ENCODE results near the gene SDHAF2. TPM values are rescaled to one million over a fixed set of nuclear protein-coding genes. Genes with fewer than 3 reads are reported as not detected.

The SDHAF2 gene
- total RNA-seq, 2 experiments from 2014 or later: 47.3 to 47.5 TPM

DNA sequence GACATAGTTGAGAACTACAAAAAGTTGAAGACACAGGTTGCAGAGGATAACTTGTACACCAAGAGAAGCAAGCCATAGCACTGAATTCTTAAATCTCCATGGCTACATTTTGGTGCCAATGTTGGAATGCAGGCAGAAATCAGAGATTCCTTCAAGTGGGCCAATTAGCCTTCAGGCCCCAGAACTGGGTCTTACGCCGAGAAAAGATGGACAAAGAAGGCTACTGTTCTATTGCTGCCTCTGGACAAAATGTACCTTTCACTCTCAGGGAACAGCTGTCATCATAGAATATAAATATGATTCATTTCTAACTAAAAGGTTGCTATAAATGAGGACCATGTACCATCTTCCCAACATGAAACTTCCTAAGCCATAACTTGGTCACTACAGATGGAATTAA is 23.9 kb upstream of the SDHAF2 start:
- DNase-seq: no peak
- ChIA-PET CTCF (interaction anchor here (1.1 kb wide), 1 partner anchor 13 kb away, joined by 3 read pairs; the partner anchor contains the start of gene TMEM216), POLR2A (interaction anchor here (1.3 to 2.5 kb wide), 2 partner anchors 14 to 23 kb away, joined by 4 to 7 read pairs; partner anchors contain the start of genes CPSF7, SDHAF2 and TMEM216)
- Mint-ChIP-seq H3K4me1 (peaks cover 2% of the 10 kb centered on the region), H3K27me3 (no peaks in the 10 kb centered on the region), H3K36me3 (ENCODE audit: low read depth) (peaks cover 71% of the 10 kb centered on the region), H3K4me3 (no peak overlapping the region), H3K27ac (no peak overlapping the region), H3K9me3 (no peaks in the 10 kb centered on the region)

DNA sequence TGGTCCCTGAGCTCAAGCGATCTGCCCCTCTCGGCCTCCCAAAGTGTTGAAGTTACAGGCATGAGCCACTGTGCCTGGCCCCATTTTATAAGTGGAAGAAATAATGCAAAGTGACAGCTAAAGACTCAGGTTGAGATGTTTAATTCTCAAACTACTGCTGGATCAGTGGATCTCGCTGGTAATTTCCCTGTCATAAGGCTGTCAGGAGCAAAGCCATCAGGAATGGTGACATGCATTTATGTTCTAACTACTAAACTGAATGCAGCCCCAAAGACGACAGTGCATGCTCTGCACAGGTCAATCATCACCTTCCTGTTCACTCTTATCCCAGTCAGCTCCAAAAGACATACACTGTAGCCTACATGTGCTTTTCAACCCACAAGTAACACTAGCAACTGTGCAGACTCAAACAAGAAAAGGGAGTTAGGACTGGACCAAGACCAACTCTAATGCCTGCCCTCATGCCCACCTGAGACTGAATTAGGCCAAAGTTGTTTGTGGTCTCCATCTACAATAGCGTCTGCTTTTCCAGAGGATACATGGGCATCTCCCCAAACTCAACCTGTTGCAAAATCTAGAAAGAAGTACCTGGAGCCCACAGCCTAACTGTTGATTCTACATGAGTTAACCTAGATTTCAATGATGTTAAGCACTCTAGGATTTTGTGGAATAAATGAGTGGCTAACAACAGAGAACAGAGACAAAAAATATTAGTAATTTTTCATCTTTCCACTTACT is 22.8 kb upstream of the SDHAF2 start:
- no peak overlapping the region for H3K4me3 Mint-ChIP-seq
- H3K36me3 Mint-ChIP-seq (ENCODE audit: low read depth): peaks cover 75% of the 10 kb centered on the region
- no peak for DNase-seq
- ChIA-PET CTCF (interaction anchor here (1.1 kb wide), 1 partner anchor 14 kb away, joined by 3 read pairs; the partner anchor contains the start of gene TMEM216), POLR2A (interaction anchor here (1.3 to 2.5 kb wide), 4 partner anchors 11 to 23 kb away, joined by 3 to 7 read pairs (median 5); partner anchors contain the start of genes CPSF7, SDHAF2 and TMEM216)
- H3K27ac Mint-ChIP-seq: no peak overlapping the region
- H3K27me3 Mint-ChIP-seq: no peaks in the 10 kb centered on the region
- H3K4me1 Mint-ChIP-seq: peaks cover 2% of the 10 kb centered on the region
- no peaks in the 10 kb centered on the region for H3K9me3 Mint-ChIP-seq

DNA sequence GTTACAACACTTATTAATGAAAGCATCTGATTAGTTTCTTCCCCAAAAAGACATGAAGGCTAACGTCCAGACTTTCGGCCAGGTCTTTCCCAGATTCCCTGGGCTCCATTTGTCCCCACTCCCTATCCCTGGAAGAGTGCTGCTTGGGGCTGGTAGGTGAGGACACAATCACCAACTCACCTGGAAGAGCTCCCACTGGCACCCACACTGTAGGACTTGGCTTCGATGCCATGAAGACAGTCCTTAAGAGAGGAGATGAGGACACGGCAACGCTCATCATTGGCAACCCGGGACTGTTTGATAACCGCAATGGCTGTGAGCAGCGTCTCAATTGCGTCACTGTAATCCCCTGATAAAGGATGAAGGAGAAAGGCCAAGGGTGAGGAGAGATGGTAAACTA is 18.3 kb upstream of the SDHAF2 start:
- H3K4me1 Mint-ChIP-seq: peaks cover 28% of the 10 kb centered on the region
- H3K4me3 Mint-ChIP-seq: no peak overlapping the region
- H3K27me3 Mint-ChIP-seq: no peaks in the 10 kb centered on the region
- ChIA-PET POLR2A (interaction anchor here (1.2 to 1.9 kb wide), 4 partner anchors 10 to 51 kb away, joined by 3 to 5 read pairs (median 4); no protein-coding TSS in a partner anchor), CTCF (no interaction called here)
- H3K36me3 Mint-ChIP-seq (ENCODE audit: low read depth): peaks cover 76% of the 10 kb centered on the region
- DNase-seq: no peak
- H3K27ac Mint-ChIP-seq: no peak overlapping the region
- no peaks in the 10 kb centered on the region for H3K9me3 Mint-ChIP-seq

DNA sequence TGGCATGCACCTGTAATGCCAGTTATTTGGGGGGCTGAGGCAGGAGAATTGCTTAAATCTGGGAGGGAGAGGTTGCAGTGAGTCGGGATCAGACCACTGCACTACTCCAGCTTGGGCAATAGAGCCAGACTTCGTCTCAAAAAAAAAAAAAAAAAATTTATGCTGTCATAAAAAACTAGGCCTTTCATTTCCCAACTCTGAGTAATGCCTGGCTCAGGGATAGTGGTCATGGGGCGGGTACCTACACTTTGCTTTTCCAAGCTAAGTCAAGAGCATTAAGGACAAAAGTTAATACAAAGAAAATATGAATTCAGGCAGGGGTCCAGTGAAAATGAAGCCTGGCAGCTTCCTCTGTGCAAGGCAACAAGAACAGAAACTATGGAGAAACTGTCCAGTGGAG is 16.4 kb upstream of the SDHAF2 start:
- no peak overlapping the region for H3K4me3 Mint-ChIP-seq
- H3K27me3 Mint-ChIP-seq: no peaks in the 10 kb centered on the region
- no peaks in the 10 kb centered on the region for H3K9me3 Mint-ChIP-seq
- DNase-seq: no peak
- H3K4me1 Mint-ChIP-seq: peaks cover 43% of the 10 kb centered on the region
- CTCF ChIA-PET: no interaction called here
- peaks cover 79% of the 10 kb centered on the region for H3K36me3 Mint-ChIP-seq (ENCODE audit: low read depth)
- POLR2A ChIA-PET: interaction anchor here (0.8 to 1.6 kb wide), 3 partner anchors 15 to 52 kb away, joined by 3 to 4 read pairs (median 4); partner anchors contain the start of gene TMEM216
- peak overlapping the region; percentile 60 for H3K27ac Mint-ChIP-seq

DNA sequence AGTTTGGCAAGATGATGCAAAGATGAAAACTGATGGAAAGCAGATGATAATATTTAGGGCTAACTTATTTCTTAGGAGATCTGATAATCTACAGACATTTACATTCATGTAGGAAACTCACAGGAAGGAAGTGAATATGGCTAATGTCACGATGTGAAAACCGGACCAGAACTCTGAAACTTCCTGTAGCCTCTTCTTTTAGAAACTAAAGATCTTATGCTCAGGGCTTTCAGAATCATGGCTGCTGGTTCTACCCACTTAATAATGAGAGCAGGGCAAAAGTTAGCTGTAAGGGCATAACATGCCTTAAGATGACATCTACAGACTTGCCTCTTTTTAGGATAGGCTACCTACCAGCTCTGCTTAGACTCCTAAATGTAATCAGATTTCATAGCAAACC is 15.4 kb upstream of the SDHAF2 start:
- H3K4me1 Mint-ChIP-seq: peaks cover 48% of the 10 kb centered on the region
- CTCF ChIA-PET: no interaction called here
- no peaks in the 10 kb centered on the region for H3K27me3 Mint-ChIP-seq
- no peak overlapping the region for H3K4me3 Mint-ChIP-seq
- POLR2A ChIA-PET: no interaction called here
- H3K36me3 Mint-ChIP-seq (ENCODE audit: low read depth): peaks cover 86% of the 10 kb centered on the region
- no peaks in the 10 kb centered on the region for H3K9me3 Mint-ChIP-seq
- no peak for DNase-seq
- H3K27ac Mint-ChIP-seq: peak overlapping the region; percentile 82

DNA sequence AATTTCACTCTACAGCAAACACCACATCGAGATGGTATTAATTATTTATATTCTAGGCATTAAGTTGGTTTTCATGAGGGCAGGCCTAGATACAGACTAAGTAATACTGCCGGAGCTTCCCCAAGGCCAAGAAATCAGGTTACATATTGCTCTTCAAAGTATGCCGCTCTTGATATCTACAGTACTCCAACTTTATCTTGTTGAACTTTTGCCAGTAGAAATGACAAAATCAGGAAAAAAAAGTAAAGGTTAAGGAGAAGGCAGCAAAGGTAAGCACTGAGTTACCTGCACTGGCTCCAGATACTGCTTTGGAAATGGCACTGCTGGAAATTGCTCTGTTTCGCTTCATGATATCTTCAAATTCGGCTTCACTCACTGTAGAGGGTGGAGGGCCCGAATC is 14.5 kb upstream of the SDHAF2 start:
- DNase-seq: no peak
- no peak overlapping the region for H3K4me3 Mint-ChIP-seq
- peak overlapping the region; percentile 48 for H3K27ac Mint-ChIP-seq
- POLR2A ChIA-PET: no interaction called here
- H3K27me3 Mint-ChIP-seq: no peaks in the 10 kb centered on the region
- peaks cover 91% of the 10 kb centered on the region for H3K36me3 Mint-ChIP-seq (ENCODE audit: low read depth)
- H3K9me3 Mint-ChIP-seq: no peaks in the 10 kb centered on the region
- CTCF ChIA-PET: no interaction called here
- H3K4me1 Mint-ChIP-seq: peaks cover 52% of the 10 kb centered on the region

DNA sequence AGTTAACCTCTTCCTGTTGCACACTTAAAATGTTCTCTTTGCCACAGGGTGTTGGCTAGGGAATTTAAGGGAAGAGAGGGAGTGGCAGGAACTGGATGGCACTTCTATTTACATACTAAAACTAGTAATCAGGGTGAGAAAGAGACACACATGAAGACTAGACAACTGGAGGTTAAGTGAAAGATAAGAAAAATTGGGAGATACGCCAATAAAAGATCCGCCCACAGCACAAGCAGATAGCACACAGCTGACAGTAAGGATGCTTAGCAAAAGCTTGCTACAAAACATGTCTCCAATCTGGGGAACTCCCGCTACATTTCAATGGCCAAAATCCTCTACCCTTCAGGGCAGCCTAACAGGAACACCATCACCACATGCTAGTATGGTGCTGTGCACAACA is 13.0 kb upstream of the SDHAF2 start:
- no peaks in the 10 kb centered on the region for H3K9me3 Mint-ChIP-seq
- H3K36me3 Mint-ChIP-seq (ENCODE audit: low read depth): peaks cover 94% of the 10 kb centered on the region
- H3K27ac Mint-ChIP-seq: peak overlapping the region; percentile 44
- H3K27me3 Mint-ChIP-seq: no peaks in the 10 kb centered on the region
- no peak for DNase-seq
- peaks cover 60% of the 10 kb centered on the region for H3K4me1 Mint-ChIP-seq
- no peak overlapping the region for H3K4me3 Mint-ChIP-seq
- CTCF ChIA-PET: interaction anchor here (0.7 to 1.2 kb wide), 3 partner anchors 30 to 94 kb away, joined by 3 to 5 read pairs (median 3); no protein-coding TSS in a partner anchor
- POLR2A ChIA-PET: no interaction called here

DNA sequence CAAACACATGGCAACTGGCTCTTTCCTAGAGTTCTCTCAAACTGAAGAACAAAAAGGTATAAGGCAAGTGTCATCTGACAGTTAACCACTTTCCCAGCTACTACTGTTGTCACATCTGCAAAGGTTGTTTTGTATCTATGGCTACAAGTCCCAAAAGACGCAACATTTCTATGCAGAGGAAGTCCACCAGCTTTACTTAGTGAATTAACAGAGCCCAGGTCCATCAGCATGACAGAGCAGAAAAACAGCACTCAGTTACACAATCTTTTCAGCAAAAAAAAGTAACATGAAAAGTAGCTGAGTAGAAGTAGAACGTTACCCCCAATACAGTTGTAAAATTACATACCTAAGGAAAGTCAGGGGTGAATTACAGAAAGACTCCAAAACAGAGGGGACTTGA is 12.3 kb upstream of the SDHAF2 start:
- Mint-ChIP-seq H3K27me3 (no peaks in the 10 kb centered on the region), H3K4me3 (no peak overlapping the region), H3K36me3 (ENCODE audit: low read depth) (peaks cover 98% of the 10 kb centered on the region), H3K4me1 (peaks cover 65% of the 10 kb centered on the region), H3K9me3 (no peaks in the 10 kb centered on the region), H3K27ac (peak overlapping the region; percentile 18)
- ChIA-PET POLR2A (interaction anchor here (0.9 kb wide), 1 partner anchor 10 kb away, joined by 3 read pairs; no protein-coding TSS in a partner anchor), CTCF (interaction anchor here (0.7 to 1.3 kb wide), 3 partner anchors 18 to 82 kb away, joined by 3 to 5 read pairs (median 3); no protein-coding TSS in a partner anchor)
- DNase-seq: no peak

DNA sequence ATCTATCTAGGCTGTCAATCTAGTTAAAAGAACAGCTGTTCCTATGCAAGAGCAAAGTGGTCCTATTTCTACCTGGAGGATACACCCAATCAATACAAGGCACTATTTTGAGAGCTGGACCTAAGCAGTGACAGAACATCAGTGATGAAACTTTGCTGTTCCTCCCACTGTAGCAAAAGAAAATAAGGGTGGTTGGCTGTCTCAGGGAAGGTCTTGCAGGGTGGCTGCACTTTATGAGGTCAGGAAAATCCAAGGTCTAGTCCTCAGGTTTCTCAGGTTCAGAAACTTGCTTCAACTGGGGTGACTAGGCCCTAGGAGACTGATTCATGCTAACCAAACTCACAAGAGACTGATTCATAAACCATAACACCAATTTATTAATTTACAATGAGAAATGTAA is 11.8 kb upstream of the SDHAF2 start:
- peak overlapping the region; percentile 18 for H3K27ac Mint-ChIP-seq
- no peaks in the 10 kb centered on the region for H3K9me3 Mint-ChIP-seq
- ChIA-PET POLR2A (interaction anchor here (0.9 kb wide), 1 partner anchor 11 kb away, joined by 3 read pairs; no protein-coding TSS in a partner anchor), CTCF (interaction anchor here (1.3 kb wide), 1 partner anchor 17 kb away, joined by 3 read pairs; no protein-coding TSS in a partner anchor)
- peaks cover 96% of the 10 kb centered on the region for H3K36me3 Mint-ChIP-seq (ENCODE audit: low read depth)
- H3K4me1 Mint-ChIP-seq: peaks cover 65% of the 10 kb centered on the region
- no peak for DNase-seq
- H3K27me3 Mint-ChIP-seq: no peaks in the 10 kb centered on the region
- no peak overlapping the region for H3K4me3 Mint-ChIP-seq

DNA sequence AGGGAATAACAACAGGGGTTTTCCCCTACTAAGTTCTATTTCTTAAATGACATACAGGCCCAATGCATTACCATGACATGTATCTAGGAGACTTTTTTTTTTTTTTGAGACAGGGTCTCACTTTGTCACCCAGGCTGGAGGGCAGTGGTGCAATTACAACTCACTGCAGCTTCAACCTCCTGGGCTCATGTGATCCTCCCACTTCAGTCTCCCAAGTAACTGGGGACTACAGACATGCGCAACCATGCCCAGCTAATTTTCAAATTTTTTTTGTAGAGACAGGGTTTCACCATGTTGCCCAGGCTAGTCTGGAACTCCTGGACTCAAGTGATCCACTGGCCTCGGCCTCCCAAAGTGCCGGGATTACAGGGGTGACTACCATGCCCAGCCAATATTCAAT is 7.7 kb upstream of the SDHAF2 start:
- no peak for DNase-seq
- Mint-ChIP-seq H3K27ac (no peak overlapping the region), H3K9me3 (no peaks in the 10 kb centered on the region), H3K4me1 (peaks cover 60% of the 10 kb centered on the region), H3K4me3 (no peak overlapping the region), H3K36me3 (ENCODE audit: low read depth) (peaks cover 89% of the 10 kb centered on the region), H3K27me3 (no peaks in the 10 kb centered on the region)
- CTCF ChIA-PET: interaction anchor here (0.6 to 2.3 kb wide), 2 partner anchors 13 to 86 kb away, joined by 3 to 9 read pairs; no protein-coding TSS in a partner anchor
- POLR2A ChIA-PET: no interaction called here

DNA sequence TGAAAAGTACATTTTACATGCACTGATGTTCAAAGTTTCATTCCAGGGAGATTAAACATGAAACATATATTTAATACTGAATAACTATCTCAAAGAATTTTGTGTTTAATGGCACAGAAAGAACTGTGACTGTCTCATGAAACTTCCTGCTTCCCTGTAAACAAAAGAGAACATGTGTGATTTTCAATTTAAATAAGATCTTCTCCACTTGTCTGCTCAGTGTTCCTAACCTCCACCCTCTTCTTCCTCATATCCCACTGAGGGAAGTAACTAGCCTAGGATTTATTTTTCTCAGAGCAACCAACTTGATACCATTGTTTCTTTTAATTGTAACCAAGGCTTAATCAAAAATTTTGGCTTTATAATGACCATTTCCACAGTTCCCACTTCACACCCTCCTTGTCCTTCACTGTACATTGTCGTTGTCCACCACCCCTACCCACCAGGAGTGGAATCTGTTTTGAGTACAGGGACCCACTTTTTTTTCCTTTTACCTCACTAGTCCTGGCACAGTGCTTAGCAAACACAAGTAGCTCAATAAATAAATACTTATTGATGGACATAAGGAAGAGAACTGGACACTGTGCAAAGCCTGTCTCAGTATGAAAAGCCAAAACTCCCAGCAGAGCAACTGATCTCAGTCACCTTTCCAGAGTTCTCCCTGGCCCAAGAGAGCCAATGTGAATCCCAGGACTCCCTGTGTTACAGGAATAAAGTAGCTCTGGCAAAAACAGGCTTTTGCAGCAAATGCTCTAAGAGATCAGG is 4.4 kb upstream of the SDHAF2 start:
- DNase-seq: no peak
- Mint-ChIP-seq H3K36me3 (ENCODE audit: low read depth) (peaks cover 78% of the 10 kb centered on the region), H3K4me3 (no peak overlapping the region), H3K4me1 (peaks cover 56% of the 10 kb centered on the region), H3K9me3 (no peaks in the 10 kb centered on the region), H3K27me3 (no peaks in the 10 kb centered on the region), H3K27ac (peak overlapping the region; percentile 63)
- CTCF ChIA-PET: interaction anchor here (1.3 to 3.3 kb wide), 2 partner anchors 10 to 20 kb away, joined by 3 to 17 read pairs; no protein-coding TSS in a partner anchor
- POLR2A ChIA-PET: interaction anchor here (1.6 kb wide), 1 partner anchor 90 kb away, joined by 3 read pairs; no protein-coding TSS in a partner anchor

DNA sequence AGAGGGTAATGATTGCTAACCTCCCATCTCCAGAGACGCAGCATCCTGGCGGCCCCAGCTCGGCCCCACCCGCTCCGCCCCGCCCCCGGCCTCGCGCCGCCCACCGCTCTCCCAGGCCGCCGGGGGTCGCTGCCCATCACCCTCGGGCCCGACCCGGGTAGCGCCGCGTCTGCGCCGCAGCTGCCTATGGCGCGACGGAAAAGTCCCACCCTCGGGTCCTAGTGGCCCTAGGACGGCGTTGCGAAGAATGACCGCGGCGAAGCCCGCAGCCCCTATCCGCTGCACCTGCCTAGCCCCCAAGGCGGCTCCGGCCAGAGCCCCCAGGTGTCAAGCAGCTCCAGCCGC is 606 bp upstream of the SDHAF2 start:
- peak; percentile 72 for DNase-seq
- H3K27ac Mint-ChIP-seq: peak overlapping the region; percentile 99
- H3K27me3 Mint-ChIP-seq: no peaks in the 10 kb centered on the region

More for the DNA sequence above, 606 bp upstream of the SDHAF2 start:
- POLR2A ChIA-PET: interaction anchor here (0.9 to 4.5 kb wide), 25 partner anchors 9 to 516 kb away, joined by 3 to 51 read pairs (median 5); partner anchors contain the start of genes CYB561A3, DDB1, LRRC10B and TKFC
- Mint-ChIP-seq H3K36me3 (ENCODE audit: low read depth) (peaks cover 58% of the 10 kb centered on the region), H3K4me3 (peak overlapping the region; percentile 99), H3K4me1 (peaks cover 66% of the 10 kb centered on the region), H3K9me3 (no peaks in the 10 kb centered on the region)
- CTCF ChIA-PET: interaction anchor here (0.6 to 2.9 kb wide), 9 partner anchors 9 to 387 kb away, joined by 3 to 22 read pairs (median 4); partner anchors contain the start of genes CYB561A3 and TMEM138

Measured in activated CD4-positive, alpha-beta memory T cell treated with anti-CD3 and anti-CD28 coated beads, Interleukin-2, amount 10 ng/mL, durations not matched to agents 7 days and 5 days (primary cell).